Gastroesophageal sphincter (tissue), 3 donors: ENCODE data around the gene RTL10.

Experiments used
- POLR2A ChIP-seq, 2 donors: fragments of 450-650 bp; IDR thresholded peaks; one replicate each; pipeline ENCODE4 v1.6.1; 2017; ENCODE audit warnings: antibody characterized with exemption in 2 of 2, mild to moderate bottlenecking in 2 of 2, moderate library complexity in 1 of 2
- TF ChIP-seq, protein P1 (sequence below), 4 experiments: fragments of 200-600 bp in 2 of 4; fragments of 450-650 bp in 2 of 4; sonication (generic) in 1 of 4; IDR thresholded peaks; one replicate each; pipeline ENCODE4 v1.5.1; 2017 to 2019; ENCODE audit warnings: antibody characterized with exemption in 4 of 4, mild to moderate bottlenecking in 2 of 4, moderate library complexity in 2 of 4

DNA sequence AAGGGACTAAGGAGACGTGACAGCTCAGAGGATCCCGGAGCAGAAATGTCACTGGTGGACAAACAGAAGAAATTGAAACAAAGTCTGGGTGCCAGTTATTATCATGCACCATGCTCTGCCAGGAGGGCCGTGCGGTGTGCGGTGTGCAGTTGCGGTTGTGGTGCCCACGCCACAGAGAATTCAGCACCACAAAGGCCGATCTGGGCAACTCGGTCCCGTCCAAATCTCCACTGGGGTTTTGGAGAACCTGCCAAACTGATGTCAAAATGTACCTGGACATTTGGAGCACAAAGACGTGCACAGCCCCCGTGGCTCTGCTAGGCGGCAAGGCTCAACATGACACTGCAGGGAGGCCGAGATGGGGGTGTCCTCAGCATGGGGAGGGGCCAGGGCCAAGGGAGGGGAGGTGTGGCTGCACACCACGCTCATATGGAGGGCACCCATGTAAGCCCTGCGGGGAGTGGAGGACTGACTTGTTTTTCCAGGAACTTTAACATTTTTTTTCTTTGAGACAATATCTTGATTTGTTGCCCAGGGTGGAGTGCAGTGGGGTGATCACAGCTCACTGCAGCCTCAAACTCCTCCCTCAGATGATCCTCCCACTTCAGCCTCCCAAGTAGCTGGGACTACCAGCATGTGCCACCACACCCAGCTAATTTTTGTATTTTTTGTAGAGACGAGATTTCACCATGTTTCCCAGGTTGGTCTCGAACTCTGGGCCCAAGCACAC, 39.4 kb downstream of the RTL10 start:
- TF ChIP-seq POLR2A (IDR thresholded peaks at IDR 0.05), result no peak
- TF ChIP-seq, protein P1, sequence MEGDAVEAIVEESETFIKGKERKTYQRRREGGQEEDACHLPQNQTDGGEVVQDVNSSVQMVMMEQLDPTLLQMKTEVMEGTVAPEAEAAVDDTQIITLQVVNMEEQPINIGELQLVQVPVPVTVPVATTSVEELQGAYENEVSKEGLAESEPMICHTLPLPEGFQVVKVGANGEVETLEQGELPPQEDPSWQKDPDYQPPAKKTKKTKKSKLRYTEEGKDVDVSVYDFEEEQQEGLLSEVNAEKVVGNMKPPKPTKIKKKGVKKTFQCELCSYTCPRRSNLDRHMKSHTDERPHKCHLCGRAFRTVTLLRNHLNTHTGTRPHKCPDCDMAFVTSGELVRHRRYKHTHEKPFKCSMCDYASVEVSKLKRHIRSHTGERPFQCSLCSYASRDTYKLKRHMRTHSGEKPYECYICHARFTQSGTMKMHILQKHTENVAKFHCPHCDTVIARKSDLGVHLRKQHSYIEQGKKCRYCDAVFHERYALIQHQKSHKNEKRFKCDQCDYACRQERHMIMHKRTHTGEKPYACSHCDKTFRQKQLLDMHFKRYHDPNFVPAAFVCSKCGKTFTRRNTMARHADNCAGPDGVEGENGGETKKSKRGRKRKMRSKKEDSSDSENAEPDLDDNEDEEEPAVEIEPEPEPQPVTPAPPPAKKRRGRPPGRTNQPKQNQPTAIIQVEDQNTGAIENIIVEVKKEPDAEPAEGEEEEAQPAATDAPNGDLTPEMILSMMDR (IDR thresholded peaks at IDR 0.05), result no peak
